CD4-positive, alpha-beta memory T cell (primary cell): ENCODE measurements around the gene E4F1. TPM values are rescaled to one million over a fixed set of nuclear protein-coding genes. Genes with fewer than 3 reads are reported as not detected.

ENCODE experiments used
- CTCF ChIA-PET: fragments of 350-600 bp; sonication (Branson Sonifier 250); formaldehyde crosslinking; loops from one replicate; lab custom pipeline; 2021; ENCODE audit warnings: inconsistent platforms; ENCODE audit not compliant: partially characterized antibody; lab: Charles Lee
- POLR2A ChIA-PET: fragments of 350-600 bp; sonication (Branson Sonifier 250); formaldehyde crosslinking; loops from one replicate; lab custom pipeline; 2021; ENCODE audit not compliant: partially characterized antibody; lab: Charles Lee
- DNase-seq, 5 donors: peaks; one replicate each; pipeline versions ENCODE4 v3.0.0 to v3.0.0-alpha.2; 2020 to 2022; ENCODE audit warnings: mixed read lengths in 1 of 5
- H3K27ac ChIP-seq: one replicate; pipeline ENCODE4 v1.7.0; 2013; ENCODE audit warnings: low read depth, low read length
- H3K27me3 ChIP-seq: 2 replicates; pipeline ENCODE4 v1.7.0; 2013; ENCODE audit warnings: mild to moderate bottlenecking, low read length, moderate library complexity; ENCODE audit not compliant: insufficient read depth
- H3K36me3 ChIP-seq: 2 replicates; pipeline ENCODE4 v1.7.0; 2013; ENCODE audit warnings: mild to moderate bottlenecking, low read length, moderate library complexity; ENCODE audit not compliant: insufficient read depth
- H3K4me1 ChIP-seq: 2 replicates; pipeline ENCODE4 v1.7.0; 2013; ENCODE audit warnings: mild to moderate bottlenecking, low read length, moderate library complexity; ENCODE audit not compliant: insufficient read depth
- H3K4me3 ChIP-seq, 2 donors: one replicate each; pipeline ENCODE4 v1.7.0; 2013; ENCODE audit warnings: low read length in 2 of 2, mild to moderate bottlenecking in 1 of 2
- H3K9me3 ChIP-seq, 2 donors: one replicate each; pipeline ENCODE4 v1.7.0; 2013; ENCODE audit warnings: low read length in 2 of 2, control low read depth in 1 of 2; ENCODE audit not compliant: control insufficient read depth in 1 of 2
- H3K27ac Mint-ChIP-seq, 7 donors: one replicate each; pipeline ENCODE4 v1.8.0; 2020 to 2021; ENCODE audit warnings: mixed read lengths in 7 of 7, mild to moderate bottlenecking in 6 of 7, inconsistent platforms in 3 of 7, moderate library complexity in 3 of 7
- H3K27me3 Mint-ChIP-seq, 2 donors: one replicate each; pipeline ENCODE4 v1.8.0; 2020 to 2021; ENCODE audit warnings: mixed read lengths in 2 of 2
- H3K36me3 Mint-ChIP-seq, 2 donors: one replicate each; pipeline ENCODE4 v1.8.0; 2020 to 2021; ENCODE audit warnings: mixed read lengths in 2 of 2, inconsistent platforms in 1 of 2, mild to moderate bottlenecking in 1 of 2
- H3K4me1 Mint-ChIP-seq, 4 donors: one replicate each; pipeline ENCODE4 v1.8.0; 2020 to 2021; ENCODE audit warnings: mixed read lengths in 4 of 4, mild to moderate bottlenecking in 1 of 4
- H3K4me3 Mint-ChIP-seq, 8 donors: one replicate each; pipeline ENCODE4 v1.8.0; 2020 to 2021; ENCODE audit warnings: mixed read lengths in 8 of 8, mild to moderate bottlenecking in 7 of 8, moderate library complexity in 6 of 8, inconsistent platforms in 3 of 8
- H3K9me3 Mint-ChIP-seq, 8 donors: one replicate each; pipeline ENCODE4 v1.8.0; 2020 to 2021; ENCODE audit warnings: mixed read lengths in 8 of 8, mild to moderate bottlenecking in 5 of 8, inconsistent platforms in 3 of 8, moderate library complexity in 1 of 8
- intact Hi-C: fragments of 100-400 bp; cut with micrococcal nuclease; formaldehyde crosslinking; loops from one replicate; pipeline ENCODE4 v1.15.1; 2023
- polyA plus RNA-seq, 2 donors: library from polyadenylated mRNA; unstranded; fragments of 300-500 nt; fragmentation: Illumina TruSeq; gene quantifications; one replicate each; pipeline ENCODE4 v1.2.3, GENCODE V29; 2021
- total RNA-seq, 2 experiments: library from RNA; stranded (reverse); gene quantifications; one replicate each; pipeline ENCODE4 v1.2.3, GENCODE V29; 2021

E4F1 gene
- total and polyA plus RNA-seq, 4 experiments from 2014 or later: 6.7 to 49.7 (median 33.7) TPM

GRCh38 chr16:2210009-2210332 lies 13.4 kb upstream of the E4F1 start:
- Mint-ChIP-seq H3K9me3 (no peaks in the 10 kb centered on the region), H3K27me3 (no peaks in the 10 kb centered on the region), H3K36me3 (peaks cover 6 to 24% of the 10 kb centered on the region in 2 donors), H3K4me3 (no peak overlapping the region), H3K4me1 (peaks cover 14 to 40% (median 28%) of the 10 kb centered on the region in 4 donors), H3K27ac (no peak overlapping the region)
- intact Hi-C loops: no loop called here
- peaks cover 40% of the 10 kb centered on the region for H3K4me1 ChIP-seq
- no peak overlapping the region for H3K27ac ChIP-seq
- ChIA-PET POLR2A (interaction anchor here (1.2 to 1.3 kb wide), 2 partner anchors 13 to 323 kb away, joined by 3 read pairs; partner anchors contain the start of gene E4F1), CTCF (no interaction called here)
- H3K9me3 ChIP-seq: no peaks in the 10 kb centered on the region
- H3K4me3 ChIP-seq: no peak overlapping the region
- peaks cover 19% of the 10 kb centered on the region for H3K36me3 ChIP-seq
- no peaks in the 10 kb centered on the region for H3K27me3 ChIP-seq
- DNase-seq: no peak

- no peak within 1 kb of the TSS for H3K4me3 Mint-ChIP-seq
- intact Hi-C loops: no loop called here
- H3K4me1 Mint-ChIP-seq: peaks cover 15 to 44% (median 29%) of the 10 kb centered on the region in 4 donors
- peak within 1 kb of the TSS in 3 of 7 donors; percentile 10 to 67 (median 46) for H3K27ac Mint-ChIP-seq
- H3K36me3 Mint-ChIP-seq: peaks cover 6 to 24% of the 10 kb centered on the region in 2 donors
- H3K9me3 ChIP-seq: no peaks in the 10 kb centered on the region
- no peaks in the 10 kb centered on the region for H3K27me3 Mint-ChIP-seq
- ChIA-PET POLR2A (interaction anchor here (1.2 to 1.3 kb wide), 2 partner anchors 12 to 322 kb away, joined by 3 read pairs; partner anchors contain the start of gene E4F1), CTCF (no interaction called here)
- peaks cover 19% of the 10 kb centered on the region for H3K36me3 ChIP-seq
- H3K27ac ChIP-seq: no peak within 1 kb of the TSS
- peak in 1 of 5 donors; percentile 38 for DNase-seq
- no peaks in the 10 kb centered on the region for H3K27me3 ChIP-seq
- H3K4me1 ChIP-seq: peaks cover 40% of the 10 kb centered on the region
- H3K9me3 Mint-ChIP-seq: no peaks in the 10 kb centered on the region
- H3K4me3 ChIP-seq: no peak within 1 kb of the TSS
Observed at GRCh38 chr16:2210386-2211365, 12.7 kb upstream of the E4F1 start, which contains the start of gene BRICD5. TSS of gene BRICD5 (minus strand) at chr16:2210863. CDS start at chr16:2210833, 30 bp downstream.

GRCh38 chr16:2211923-2212347 lies 11.5 kb upstream of the E4F1 start:
- peak overlapping the region in 3 of 8 donors; percentile 48 to 63 (median 57) for H3K4me3 Mint-ChIP-seq
- intact Hi-C loops: no loop called here
- H3K4me3 ChIP-seq: no peak overlapping the region
- DNase-seq: no peak
- H3K27me3 ChIP-seq: no peaks in the 10 kb centered on the region
- H3K9me3 Mint-ChIP-seq: no peaks in the 10 kb centered on the region
- H3K36me3 Mint-ChIP-seq: peaks cover 6 to 22% of the 10 kb centered on the region in 2 donors
- H3K27me3 Mint-ChIP-seq: no peaks in the 10 kb centered on the region
- peaks cover 27% of the 10 kb centered on the region for H3K4me1 ChIP-seq
- peaks cover 19% of the 10 kb centered on the region for H3K36me3 ChIP-seq
- POLR2A ChIA-PET: interaction anchor here (0.7 to 1.0 kb wide), 2 partner anchors 240 to 325 kb away, joined by 3 to 4 read pairs; partner anchors contain the start of genes PDPK1 and TBL3
- CTCF ChIA-PET: no interaction called here
- peaks cover 12 to 36% (median 23%) of the 10 kb centered on the region in 4 donors for H3K4me1 Mint-ChIP-seq
- peak overlapping the region in 2 of 7 donors; percentile 10 to 67 for H3K27ac Mint-ChIP-seq
- H3K9me3 ChIP-seq: no peaks in the 10 kb centered on the region
- H3K27ac ChIP-seq: no peak overlapping the region

GRCh38 chr16:2212362-2213324 lies 10.7 kb upstream of the E4F1 start:
- intact Hi-C loops: no loop called here
- Mint-ChIP-seq H3K27ac (peak overlapping the region in 3 of 7 donors; percentile 36 to 83 (median 72)), H3K4me3 (peak overlapping the region; percentile 74 to 80 (median 77)), H3K4me1 (peaks cover 9 to 30% (median 20%) of the 10 kb centered on the region in 4 donors), H3K27me3 (no peaks in the 10 kb centered on the region), H3K36me3 (peaks cover 2 to 17% of the 10 kb centered on the region in 2 donors), H3K9me3 (no peaks in the 10 kb centered on the region)
- Histone ChIP-seq H3K4me1 (peaks cover 20% of the 10 kb centered on the region), H3K27me3 (no peaks in the 10 kb centered on the region), H3K27ac (no peak overlapping the region), H3K9me3 (no peaks in the 10 kb centered on the region), H3K4me3 (no peak overlapping the region), H3K36me3 (peaks cover 16% of the 10 kb centered on the region)
- DNase-seq: no peak
- POLR2A ChIA-PET: interaction anchor here (0.7 to 1.0 kb wide), 2 partner anchors 241 to 325 kb away, joined by 3 to 4 read pairs; partner anchors contain the start of genes PDPK1 and TBL3
- CTCF ChIA-PET: no interaction called here

GRCh38 chr16:2213817-2214718 lies 9.3 kb upstream of the E4F1 start:
- Mint-ChIP-seq H3K4me1 (peaks cover 8 to 27% (median 17%) of the 10 kb centered on the region in 4 donors), H3K36me3 (peaks cover 0 to 10% of the 10 kb centered on the region in 2 donors), H3K9me3 (no peaks in the 10 kb centered on the region), H3K27me3 (no peaks in the 10 kb centered on the region), H3K27ac (peak overlapping the region in 4 of 7 donors; percentile 13 to 83 (median 28)), H3K4me3 (peak overlapping the region; percentile 74 to 80 (median 77))
- no peak for DNase-seq
- Histone ChIP-seq H3K4me3 (peak overlapping the region in 1 of 2 donors; percentile 51), H3K9me3 (no peaks in the 10 kb centered on the region), H3K27ac (peak overlapping the region; percentile 55), H3K27me3 (no peaks in the 10 kb centered on the region), H3K36me3 (peaks cover 9% of the 10 kb centered on the region), H3K4me1 (peaks cover 20% of the 10 kb centered on the region)
- CTCF ChIA-PET: interaction anchor here (0.9 to 1.4 kb wide), 2 partner anchors 9 to 59 kb away, joined by 3 to 4 read pairs; partner anchors contain the start of genes E4F1 and TRAF7
- POLR2A ChIA-PET: interaction anchor here (0.6 to 3.3 kb wide), 19 partner anchors 8 to 403 kb away, joined by 3 to 48 read pairs (median 5); partner anchors contain the start of genes ATP6V0C, E4F1, ECI1 and MLST8
- intact Hi-C loops: loop anchor here (2.0 kb wide), 3 partner anchors 37 to 59 kb away; partner anchors contain the start of genes ECI1, RNPS1 and TRAF7

- Histone ChIP-seq H3K4me1 (peaks cover 20% of the 10 kb centered on the region), H3K4me3 (peak within 1 kb of the TSS; percentile 65 to 92), H3K27me3 (no peaks in the 10 kb centered on the region), H3K27ac (peak within 1 kb of the TSS; percentile 83), H3K9me3 (no peaks in the 10 kb centered on the region), H3K36me3 (peaks cover 9% of the 10 kb centered on the region)
- peaks cover 0 to 8% of the 10 kb centered on the region in 2 donors for H3K36me3 Mint-ChIP-seq
- H3K9me3 Mint-ChIP-seq: no peaks in the 10 kb centered on the region
- H3K4me3 Mint-ChIP-seq: peak within 1 kb of the TSS; percentile 81 to 89 (median 86)
- intact Hi-C loops: loop anchor here (2.0 kb wide), 3 partner anchors 36 to 60 kb away; partner anchors contain the start of genes ECI1, RNPS1 and TRAF7
- CTCF ChIA-PET: interaction anchor here (0.6 to 1.4 kb wide), 3 partner anchors 8 to 60 kb away, joined by 3 to 4 read pairs (median 3); partner anchors contain the start of genes E4F1 and TRAF7
- POLR2A ChIA-PET: interaction anchor here (0.6 to 3.3 kb wide), 19 partner anchors 9 to 404 kb away, joined by 3 to 48 read pairs (median 5); partner anchors contain the start of genes ATP6V0C, E4F1, ECI1 and MLST8
- H3K27ac Mint-ChIP-seq: peak within 1 kb of the TSS; percentile 64 to 93 (median 89)
- H3K4me1 Mint-ChIP-seq: peaks cover 8 to 27% (median 17%) of the 10 kb centered on the region in 4 donors
- H3K27me3 Mint-ChIP-seq: no peaks in the 10 kb centered on the region
- no peak for DNase-seq
Observed at GRCh38 chr16:2214719-2214968, 8.7 kb upstream of the E4F1 start, which contains the start of gene PGP. TSS of gene PGP (minus strand) at chr16:2214840. CDS start at chr16:2214777, 63 bp downstream.
